K562 (cell line): Measurements from ENCODE around the gene TMEM50B. TPM values are rescaled to one million over a fixed set of nuclear protein-coding genes. Genes with fewer than 3 reads are reported as not detected.
A peak's percentile ranks its signal among the peaks of the same experiment; 100 is the strongest.

ENCODE experiments used
- ATAC-seq: fragments of 200-7000 bp; cut with Tn5 transposase; 3 replicates; pipeline ENCODE4 v1.9.1; 2020; ENCODE audit warnings: moderate library complexity
- BruUV-seq: library from RNA; stranded (reverse); fragments of 400-500 nt; replicated peaks from 2 replicates; lab custom pipeline; 2021; lab: Mats Ljungman, UMichigan
- CTCF ChIA-PET: fragments of 300-600 bp; formaldehyde crosslinking; extraction: SDS; loops from one replicate; lab custom pipeline; 2021; ENCODE audit warnings: low intra/inter-chr PET ratio; lab: Yijun Ruan, JAX
- POLR2A ChIA-PET: fragments of 300-600, 350-650 bp; sonication (Branson Sonifier 250); formaldehyde crosslinking; extraction: SDS; loops from one replicate; lab custom pipeline; 2021; ENCODE audit warnings: antibody characterized with exemption, inconsistent platforms; lab: Yijun Ruan, JAX
- DNase-seq, 4 experiments: peaks; one replicate each; pipeline versions ENCODE4 v3.0.0 to v3.0.0-alpha.2; 2011 to 2018; ENCODE audit warnings: low spot score in 3 of 4, mixed read lengths in 3 of 4; ENCODE audit errors: extremely low read depth in 1 of 4
- FAIRE-seq: peaks from 2 replicates; lab custom pipeline; 2011; peaks lifted over from hg19 to GRCh38; lab: Jason Lieb, UNC
- H2AFZ ChIP-seq: 2 replicates; pipeline ENCODE4 v1.6.0; 2011; ENCODE audit warnings: low read depth, low read length, control low read depth, inconsistent platforms
- H3K27ac ChIP-seq: fragments of 200-600 bp; 3 replicates; pipeline ENCODE4 v1.8.0; 2011; ENCODE audit warnings: low read depth, mild to moderate bottlenecking, control low read depth, inconsistent platforms, low read length, moderate library complexity, mixed read lengths; ENCODE audit errors: extremely low read depth
- H3K27me3 ChIP-seq, 2 experiments: fragments of 300-600 bp in 1 of 2; 2 replicates in 1 of 2; 3 replicates in 1 of 2; pipeline versions ENCODE4 v1.6.0 to v1.8.0; 2011; ENCODE audit warnings: inconsistent platforms in 2 of 2, low read length in 2 of 2, mild to moderate bottlenecking in 1 of 2, mixed read lengths in 1 of 2, moderate library complexity in 1 of 2; ENCODE audit not compliant: control insufficient read depth in 2 of 2, insufficient read depth in 2 of 2
- H3K36me3 ChIP-seq: fragments of 300-600 bp; 3 replicates; pipeline ENCODE4 v1.8.0; 2011; ENCODE audit warnings: mild to moderate bottlenecking, low read length, inconsistent platforms; ENCODE audit not compliant: control insufficient read depth, insufficient read depth
- H3K4me1 ChIP-seq, 2 experiments: fragments of 200-600 bp in 1 of 2; replicated peaks in 1 of 2; 2 replicates in 1 of 2; 3 replicates in 1 of 2; pipeline versions ENCODE4 v1.5.1 to v1.8.0; 2011; ENCODE audit warnings: inconsistent platforms in 2 of 2, low read length in 2 of 2, mild to moderate bottlenecking in 1 of 2, mixed read lengths in 1 of 2, moderate library complexity in 1 of 2; ENCODE audit not compliant: control insufficient read depth in 2 of 2, insufficient read depth in 2 of 2
- H3K4me2 ChIP-seq: 2 replicates; pipeline ENCODE4 v1.6.1; 2011; ENCODE audit warnings: low read length, control low read depth, inconsistent platforms, mixed read lengths; ENCODE audit not compliant: insufficient read depth
- H3K4me3 ChIP-seq: fragments of 200-600 bp; sonication (generic), shearing (Covaris generic); 2 replicates; pipeline ENCODE4 v1.5.1; 2016; ENCODE audit warnings: control low read depth, inconsistent platforms
- H3K79me2 ChIP-seq: fragments of 200-600 bp; 3 replicates; pipeline ENCODE4 v1.8.0; 2011; ENCODE audit warnings: low read length, inconsistent platforms; ENCODE audit not compliant: control insufficient read depth, insufficient read depth
- H3K9ac ChIP-seq, 2 experiments: 2 replicates each; pipeline versions ENCODE4 v1.6.0 to v1.6.1; 2011; ENCODE audit warnings: low read depth in 2 of 2, low read length in 2 of 2, control low read depth in 1 of 2, inconsistent platforms in 1 of 2, mild to moderate bottlenecking in 1 of 2, mixed read lengths in 1 of 2; ENCODE audit not compliant: insufficient read depth in 1 of 2
- H3K9me1 ChIP-seq: one replicate; pipeline ENCODE4 v1.6.0; 2011; ENCODE audit warnings: inconsistent platforms, mild to moderate bottlenecking, low read length, moderate library complexity; ENCODE audit not compliant: control insufficient read depth, insufficient read depth
- H3K9me3 ChIP-seq: replicated peaks from 2 replicates; pipeline ENCODE4 v1.5.1; 2011; ENCODE audit warnings: low read depth, low read length, inconsistent platforms; ENCODE audit not compliant: control insufficient read depth, insufficient read depth
- H4K20me1 ChIP-seq: replicated peaks from 2 replicates; pipeline ENCODE4 v1.6.1; 2011; ENCODE audit warnings: low read length, inconsistent platforms, mixed read lengths; ENCODE audit not compliant: control insufficient read depth, insufficient read depth
- CCNT2 ChIP-seq: IDR thresholded peaks from 2 replicates; pipeline ENCODE4 v1.6.1; 2011; ENCODE audit warnings: borderline replicate concordance, low read depth, mild to moderate bottlenecking, moderate library complexity, mixed read lengths, low read length; ENCODE audit not compliant: insufficient read length; ENCODE audit errors: extremely low read depth
- CEBPB ChIP-seq: fragments of 450-650 bp; IDR thresholded peaks from 2 replicates; pipeline ENCODE4 v1.6.1; 2016; ENCODE audit warnings: missing genetic modification characterization, missing compliant biosample characterization
- CHCHD3 ChIP-seq: fragments of 250-450 bp; sonication (Bioruptor Pico); IDR thresholded peaks from 2 replicates; pipeline ENCODE4 v2.1.2; 2022; ENCODE audit warnings: mild to moderate bottlenecking
- E2F8 ChIP-seq: fragments of 450-650 bp; IDR thresholded peaks from 2 replicates; pipeline ENCODE4 v1.7.1; 2018; ENCODE audit warnings: mild to moderate bottlenecking, low read depth; ENCODE audit not compliant: partially characterized antibody
- EGR1 ChIP-seq: fragments of 450-650 bp; conservative IDR thresholded peaks from 2 replicates; pipeline ENCODE4 v1.6.1; 2017; ENCODE audit warnings: mild to moderate bottlenecking
- EHMT2 ChIP-seq: fragments of 450-650 bp; IDR thresholded peaks from 2 replicates; pipeline ENCODE4 v1.6.1; 2018; ENCODE audit warnings: antibody characterized with exemption
- GTF2E2 ChIP-seq: fragments of 200-800 bp; sonication (Bioruptor generic); IDR thresholded peaks from 2 replicates; pipeline ENCODE4 v1.6.1; 2016; ENCODE audit warnings: missing genetic modification characterization, missing compliant biosample characterization
- YBX1 ChIP-seq: fragments of 450-650 bp; IDR thresholded peaks from 2 replicates; pipeline ENCODE4 v1.7.1; 2016; ENCODE audit warnings: mild to moderate bottlenecking
- WGBS: fragments of 100-300 bp; shearing (Covaris generic); methylation state at CpG from one replicate; pipeline ENCODE4 v1.1.6; 2016; ENCODE audit warnings: low coverage, mixed read lengths; ENCODE audit not compliant: insufficient coverage; ENCODE audit errors: missing lambda C conversion rate; 5-methylcytosine and 5-hydroxymethylcytosine counted together
- in situ Hi-C: fragments of 300-500 bp; cut with MboI; formaldehyde crosslinking; loops from 4 replicates; pipeline ENCODE4 v1.15.0; 2018; ENCODE audit warnings: inconsistent platforms, mixed read lengths
- intact Hi-C: fragments of 100-400 bp; cut with micrococcal nuclease; formaldehyde crosslinking; loops from 2 replicates; pipeline ENCODE4 v1.14.2; 2022
- polyA plus RNA-seq, 8 experiments: library from polyadenylated mRNA; depleted of rRNA in 4 of 8; stranded (reverse) in 5 of 8; unstranded in 3 of 8; fragments of >200 nt; fragmentation: Nextera tagmentation in 2 of 8; fragmentation: Illumina TruSeq in 1 of 8; extraction: Ambion mirVana in 2 of 8; extraction: Trizol in 1 of 8; gene quantifications; 2 replicates each; pipeline versions ENCODE4 v1.2.1 to v1.2.3, GENCODE V29; 2011 to 2014; ENCODE audit warnings: inconsistent platforms in 1 of 8, missing spikeins in 1 of 8
- total RNA-seq, 7 experiments: library from RNA; depleted of rRNA in 6 of 7; stranded (reverse); fragments of >200 nt in 6 of 7; fragmentation: Illumina TruSeq in 2 of 7; extraction: Trizol in 2 of 7; gene quantifications; 2 replicates each; pipeline versions ENCODE4 v1.2.1 to v1.2.3, GENCODE V29; 2011 to 2021; ENCODE audit warnings: low replicate concordance in 1 of 7
- TF ChIP-seq, protein P1 (sequence below): fragments of 450-650 bp; IDR thresholded peaks from 2 replicates; pipeline ENCODE4 v1.6.1; 2017; ENCODE audit warnings: antibody characterized with exemption, mild to moderate bottlenecking
- TF ChIP-seq, protein P2 (sequence below): fragments of 250-450 bp; sonication (Bioruptor Pico); IDR thresholded peaks from 2 replicates; pipeline ENCODE4 v1.8.0; 2022; ENCODE audit warnings: moderate library complexity, mild to moderate bottlenecking, inconsistent platforms

Gene TMEM50B
- total and polyA plus RNA-seq, 9 of the 15 experiments (the other 6 are each of a cell fraction or from before 2014, with no cell fraction given), result 20.5 to 64.6 (median 28.9) TPM

DNA sequence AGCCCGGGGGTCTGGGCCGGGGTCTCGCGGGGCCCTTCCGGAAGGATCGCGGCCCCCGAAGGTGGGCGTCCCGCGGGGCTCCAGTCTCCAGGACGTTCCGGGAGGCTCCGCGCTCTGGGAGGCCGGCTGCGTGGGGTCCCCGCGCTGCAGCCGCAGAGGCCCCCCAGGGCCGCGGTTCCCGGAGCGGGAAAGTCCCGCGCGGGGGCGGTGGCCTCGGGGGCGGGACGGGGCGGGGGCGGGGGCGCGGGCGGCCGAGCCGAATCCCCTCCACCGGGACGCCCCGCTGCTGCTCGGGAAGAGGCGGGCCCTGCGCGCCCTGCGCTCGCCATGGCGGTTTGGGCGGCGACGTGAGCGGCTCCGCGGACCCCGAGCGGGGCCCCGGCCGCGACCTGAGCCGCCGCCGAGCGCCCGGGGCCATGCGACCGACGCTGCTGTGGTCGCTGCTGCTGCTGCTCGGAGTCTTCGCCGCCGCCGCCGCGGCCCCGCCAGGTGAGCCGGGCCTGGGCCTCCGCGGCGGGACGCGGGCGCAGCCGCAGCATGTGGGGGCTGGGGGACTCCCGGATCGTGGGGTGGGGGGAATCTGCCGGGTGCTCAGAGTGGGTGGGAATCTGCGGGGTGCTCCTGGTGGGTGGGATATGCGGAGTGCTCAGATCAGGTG lies 76.5 kb downstream of the TMEM50B start, which contains the start of gene IFNGR2 (continued):
- TF ChIP-seq CCNT2 (peak; percentile 60), YBX1 (no peak), GTF2E2 (peak; percentile 67; the same call in 1 of the 2 replicates)

DNA sequence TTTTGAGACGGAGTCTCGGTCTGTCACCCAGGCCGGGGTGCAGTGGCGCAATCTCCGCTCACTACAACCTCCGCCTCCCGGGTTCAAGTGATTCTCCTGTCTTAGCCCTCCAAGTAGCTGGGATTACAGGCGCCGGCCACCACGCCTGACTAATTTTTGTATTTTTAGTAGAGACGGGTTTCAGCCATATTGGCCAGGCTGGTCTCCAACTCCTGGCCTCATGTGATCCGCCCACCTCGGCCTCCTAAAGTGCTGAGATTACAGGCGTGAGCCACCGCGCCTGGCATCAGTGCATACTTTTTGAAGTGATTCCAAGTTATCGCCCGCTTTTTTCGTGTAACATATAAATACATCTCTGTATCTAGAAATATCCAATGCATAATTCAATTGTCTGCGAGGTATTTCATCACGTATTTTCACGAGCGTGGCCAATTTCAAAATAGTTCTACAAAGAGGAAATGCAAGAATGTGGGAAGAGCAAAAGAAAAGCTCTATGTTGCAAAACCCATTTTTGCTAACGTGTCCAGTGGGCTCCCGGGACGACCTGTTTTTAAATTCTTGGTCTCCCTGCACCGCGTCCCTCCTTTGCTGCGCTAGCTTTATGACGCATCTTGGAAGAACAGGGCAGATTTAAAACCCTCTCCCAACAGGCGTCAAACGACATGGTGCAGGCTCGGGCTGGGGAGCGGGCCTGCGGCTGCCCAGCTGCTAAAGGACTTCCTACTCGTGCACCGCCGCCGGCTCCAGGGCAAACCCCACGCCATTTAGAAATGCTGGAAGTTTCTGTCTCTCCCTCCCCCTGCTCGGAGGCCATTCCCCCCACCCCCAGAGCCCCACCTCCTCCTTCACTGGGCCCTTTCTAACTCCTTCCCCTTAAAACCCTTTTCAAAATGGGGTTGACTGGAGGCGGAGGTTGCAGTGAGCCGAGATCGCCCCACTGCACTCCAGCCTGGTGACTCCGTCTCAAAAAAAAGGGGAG lies 77.5 kb downstream of the TMEM50B start:
- peaks cover 4% of the 10 kb centered on the region; the same call in 2 of the 3 replicates for H3K36me3 ChIP-seq
- H3K27ac ChIP-seq, result peak overlapping the region; percentile 84; the same call in 1 of the 3 replicates
- no peak overlapping the region for H3K4me2 ChIP-seq
- ChIA-PET CTCF (no interaction called here), POLR2A (interaction anchor here (1.0 kb wide), 1 partner anchor 9 kb away, joined by 3 read pairs; no protein-coding TSS in a partner anchor)
- DNase-seq (peak in 1 of 4 experiments; percentile 55), FAIRE-seq (no peak), ATAC-seq (peak; percentile 4; the same call in 1 of the 3 replicates)
- H3K9ac ChIP-seq, result peak overlapping the region in 1 of 2 experiments; percentile 99; a peak in 1 of 4 replicates
- H3K27me3 ChIP-seq, result no peaks in the 10 kb centered on the region
- peaks cover 8 to 35% of the 10 kb centered on the region in 2 experiments; a peak in 4 of 5 replicates for H3K4me1 ChIP-seq
- peaks cover 37% of the 10 kb centered on the region for H3K79me2 ChIP-seq
- H2AFZ ChIP-seq, result peak overlapping the region; percentile 77
- H3K4me3 ChIP-seq, result peak overlapping the region; percentile 75
- no peaks in the 10 kb centered on the region; the same call in 1 of the 2 replicates for H4K20me1 ChIP-seq
- in situ Hi-C loops (no loop called here), intact Hi-C loops (loop anchor here (5.0 kb wide), 1 partner anchor 140 kb away; the partner anchor contains the start of genes GART and SON)
- BruUV-seq, result no TSS peak
- H3K9me3 ChIP-seq, result no peaks in the 10 kb centered on the region
- H3K9me1 ChIP-seq, result no peaks in the 10 kb centered on the region
- 90% methylated on average over 39 of the region's 45 CpGs for WGBS
- TF ChIP-seq E2F8, result no peak
- TF ChIP-seq, protein P1, sequence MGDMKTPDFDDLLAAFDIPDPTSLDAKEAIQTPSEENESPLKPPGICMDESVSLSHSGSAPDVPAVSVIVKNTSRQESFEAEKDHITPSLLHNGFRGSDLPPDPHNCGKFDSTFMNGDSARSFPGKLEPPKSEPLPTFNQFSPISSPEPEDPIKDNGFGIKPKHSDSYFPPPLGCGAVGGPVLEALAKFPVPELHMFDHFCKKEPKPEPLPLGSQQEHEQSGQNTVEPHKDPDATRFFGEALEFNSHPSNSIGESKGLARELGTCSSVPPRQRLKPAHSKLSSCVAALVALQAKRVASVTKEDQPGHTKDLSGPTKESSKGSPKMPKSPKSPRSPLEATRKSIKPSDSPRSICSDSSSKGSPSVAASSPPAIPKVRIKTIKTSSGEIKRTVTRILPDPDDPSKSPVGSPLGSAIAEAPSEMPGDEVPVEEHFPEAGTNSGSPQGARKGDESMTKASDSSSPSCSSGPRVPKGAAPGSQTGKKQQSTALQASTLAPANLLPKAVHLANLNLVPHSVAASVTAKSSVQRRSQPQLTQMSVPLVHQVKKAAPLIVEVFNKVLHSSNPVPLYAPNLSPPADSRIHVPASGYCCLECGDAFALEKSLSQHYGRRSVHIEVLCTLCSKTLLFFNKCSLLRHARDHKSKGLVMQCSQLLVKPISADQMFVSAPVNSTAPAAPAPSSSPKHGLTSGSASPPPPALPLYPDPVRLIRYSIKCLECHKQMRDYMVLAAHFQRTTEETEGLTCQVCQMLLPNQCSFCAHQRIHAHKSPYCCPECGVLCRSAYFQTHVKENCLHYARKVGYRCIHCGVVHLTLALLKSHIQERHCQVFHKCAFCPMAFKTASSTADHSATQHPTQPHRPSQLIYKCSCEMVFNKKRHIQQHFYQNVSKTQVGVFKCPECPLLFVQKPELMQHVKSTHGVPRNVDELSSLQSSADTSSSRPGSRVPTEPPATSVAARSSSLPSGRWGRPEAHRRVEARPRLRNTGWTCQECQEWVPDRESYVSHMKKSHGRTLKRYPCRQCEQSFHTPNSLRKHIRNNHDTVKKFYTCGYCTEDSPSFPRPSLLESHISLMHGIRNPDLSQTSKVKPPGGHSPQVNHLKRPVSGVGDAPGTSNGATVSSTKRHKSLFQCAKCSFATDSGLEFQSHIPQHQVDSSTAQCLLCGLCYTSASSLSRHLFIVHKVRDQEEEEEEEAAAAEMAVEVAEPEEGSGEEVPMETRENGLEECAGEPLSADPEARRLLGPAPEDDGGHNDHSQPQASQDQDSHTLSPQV, result no peak
- no peak for TF ChIP-seq CHCHD3 (CRISPR knock-in tag)
- TF ChIP-seq CEBPB (tag), result peak; percentile 47; the same call in 1 of the 2 replicates
- TF ChIP-seq EGR1, result peak; percentile 46; the same call in 1 of the 2 replicates
- no peak for TF ChIP-seq EHMT2
- TF ChIP-seq, protein P2, sequence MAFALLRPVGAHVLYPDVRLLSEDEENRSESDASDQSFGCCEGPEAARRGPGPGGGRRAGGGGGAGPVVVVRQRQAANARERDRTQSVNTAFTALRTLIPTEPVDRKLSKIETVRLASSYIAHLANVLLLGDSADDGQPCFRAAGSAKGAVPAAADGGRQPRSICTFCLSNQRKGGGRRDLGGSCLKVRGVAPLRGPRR (CRISPR knock-in tag), result no peak
